ENCODE results near the gene FAM117B. TPM values are rescaled to one million over a fixed set of nuclear protein-coding genes. Genes with fewer than 3 reads are reported as not detected.
A peak's percentile ranks its signal among the peaks of the same experiment; 100 is the strongest.

Gene FAM117B
- total RNA-seq (2014; rRNA removed; shearing (Covaris generic)) = 4.0 and 4.4 TPM in 2 replicates

GRCh38 chr2:202634556-202635427 is at the start of gene FAM117B:
Gene FAM117B (plus strand): TSS chr2:202634969. CDS start chr2:202635188, 219 bp downstream.
- in situ Hi-C loops (cut with HindIII; ENCODE audit: low sequenced_read_pairs) = no loop called here
- peak; percentile 99 for DNase-seq (ENCODE audit: low spot score)

DNA sequence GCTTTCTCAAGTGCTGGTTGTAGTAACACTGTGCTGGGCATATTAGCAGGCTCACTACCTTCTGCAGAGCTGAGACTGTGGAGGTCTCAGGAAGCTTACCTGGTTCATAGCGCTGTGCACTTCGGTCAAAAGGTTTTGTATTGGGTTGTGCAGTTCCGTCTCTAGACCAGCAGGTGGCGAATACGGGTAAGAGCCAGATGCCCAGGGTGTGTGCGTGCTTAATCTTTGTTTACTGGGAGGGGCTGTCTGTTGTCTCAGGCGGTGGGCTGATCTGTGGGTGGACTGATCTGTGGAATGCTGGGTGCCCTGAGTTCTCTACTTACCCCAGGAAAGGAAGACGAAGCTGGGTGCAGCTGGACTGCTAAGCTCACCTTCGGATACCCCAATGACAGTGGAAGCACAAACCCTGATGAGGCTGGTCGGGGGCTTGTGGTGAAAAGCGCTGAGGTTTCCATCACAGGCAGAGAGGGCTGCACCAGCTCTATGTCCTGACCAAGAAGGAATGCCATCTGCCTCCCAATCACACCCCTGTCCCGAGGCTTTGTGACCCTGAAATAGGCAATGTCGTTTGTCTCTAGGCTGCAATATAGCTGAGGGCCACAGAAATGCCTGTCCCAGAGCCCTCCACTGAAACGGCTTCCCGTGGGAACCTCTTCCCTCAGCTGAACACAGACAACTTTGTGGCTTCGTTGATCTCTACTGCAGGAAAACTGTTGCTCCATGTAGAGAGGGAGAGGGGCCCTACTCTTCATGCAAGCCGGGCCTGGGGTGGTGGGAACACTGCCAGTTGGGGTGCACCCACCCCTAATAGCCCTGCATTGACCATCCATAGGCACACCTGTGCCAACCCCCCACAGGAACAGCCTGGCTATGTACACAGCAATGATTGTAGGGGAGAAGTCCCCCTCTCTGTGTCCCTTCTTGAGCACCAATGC is 45.9 kb upstream of the FAM117B start:
- in situ Hi-C loops (cut with HindIII; ENCODE audit: low sequenced_read_pairs) = no loop called here
- peak; percentile 83 for DNase-seq (ENCODE audit: low spot score)

- DNase-seq (ENCODE audit: low spot score) = no peak
- in situ Hi-C loops (cut with HindIII; ENCODE audit: low sequenced_read_pairs) = no loop called here
Measured at GRCh38 chr2:202589582-202589949, 45.2 kb upstream of the FAM117B start.

- DNase-seq (ENCODE audit: low spot score) = no peak
- in situ Hi-C loops (cut with HindIII; ENCODE audit: low sequenced_read_pairs) = no loop called here
Measured at GRCh38 chr2:202592566-202592965, 42.2 kb upstream of the FAM117B start.

- no peak for DNase-seq (ENCODE audit: low spot score)
- in situ Hi-C loops (cut with HindIII; ENCODE audit: low sequenced_read_pairs) = no loop called here
Measured at GRCh38 chr2:202599105-202599504, 35.7 kb upstream of the FAM117B start.

DNA sequence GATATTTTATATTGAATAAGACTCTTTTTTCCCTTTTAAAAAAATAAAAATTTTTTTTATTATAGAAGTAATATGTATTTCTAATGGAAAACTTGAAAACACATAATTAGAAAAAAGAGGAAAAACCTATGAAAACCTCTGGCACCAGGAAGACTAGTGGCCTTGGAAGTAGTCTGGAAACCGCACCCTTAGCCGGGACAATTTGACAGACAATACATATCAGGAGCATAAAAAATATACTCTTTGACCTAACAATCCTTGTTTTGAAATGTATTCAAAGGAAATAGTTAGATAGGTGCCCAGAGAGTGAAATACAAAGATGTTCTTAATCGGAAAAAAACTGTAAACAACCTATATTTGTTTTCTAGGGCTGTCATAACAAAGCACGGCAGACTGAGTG is 34.9 kb upstream of the FAM117B start:
- no peak for DNase-seq (ENCODE audit: low spot score)
- in situ Hi-C loops (cut with HindIII; ENCODE audit: low sequenced_read_pairs) = no loop called here

GRCh38 chr2:202604699-202605098 is 30.1 kb upstream of the FAM117B start:
- in situ Hi-C loops (cut with HindIII; ENCODE audit: low sequenced_read_pairs) = no loop called here
- no peak for DNase-seq (ENCODE audit: low spot score)

- DNase-seq (ENCODE audit: low spot score) = no peak
- in situ Hi-C loops (cut with HindIII; ENCODE audit: low sequenced_read_pairs) = no loop called here
Measured at GRCh38 chr2:202605174-202605573, 29.6 kb upstream of the FAM117B start.

GRCh38 chr2:202608142-202608852 is 26.5 kb upstream of the FAM117B start:
- in situ Hi-C loops (cut with HindIII; ENCODE audit: low sequenced_read_pairs) = no loop called here
- no peak for DNase-seq (ENCODE audit: low spot score)

DNA sequence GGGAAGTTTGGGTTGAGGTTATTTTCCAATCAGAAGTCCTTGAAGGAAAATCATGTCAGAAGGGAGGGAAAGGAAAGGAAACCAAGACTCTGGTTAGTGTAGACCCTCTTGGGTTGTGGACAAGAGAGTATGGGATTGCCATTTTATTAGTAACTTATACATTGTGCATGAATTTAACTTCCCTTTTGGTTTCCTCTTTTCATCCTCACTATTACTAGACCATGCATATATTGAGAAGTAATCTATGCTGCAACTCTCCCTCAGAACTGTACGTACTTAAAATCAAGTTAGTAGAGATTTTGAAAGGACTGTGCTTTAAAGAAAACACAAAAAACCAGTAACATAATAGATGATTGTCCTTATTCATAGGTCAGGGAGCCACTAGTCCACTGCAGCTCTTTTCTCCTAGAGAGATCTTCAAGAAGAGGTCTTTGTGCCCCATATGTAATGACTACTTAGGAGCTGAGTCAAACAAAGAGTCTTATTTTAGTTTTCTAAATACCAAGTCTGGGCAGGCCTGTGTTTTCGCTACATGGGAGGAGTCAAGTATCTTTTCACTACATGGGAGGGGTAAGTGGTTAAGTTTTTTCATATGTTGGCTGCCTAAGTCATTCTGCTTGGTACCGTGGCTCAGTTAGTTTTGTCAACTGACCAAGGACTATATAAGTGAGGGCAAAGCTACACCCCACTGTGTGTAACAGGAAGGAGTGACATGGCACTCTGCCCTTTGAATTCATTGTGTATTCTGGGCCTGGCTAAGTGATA is 25.2 kb upstream of the FAM117B start:
- no peak for DNase-seq (ENCODE audit: low spot score)
- in situ Hi-C loops (cut with HindIII; ENCODE audit: low sequenced_read_pairs) = no loop called here

- no peak for DNase-seq (ENCODE audit: low spot score)
- in situ Hi-C loops (cut with HindIII; ENCODE audit: low sequenced_read_pairs) = no loop called here
Measured at GRCh38 chr2:202610380-202610779, 24.4 kb upstream of the FAM117B start.

- in situ Hi-C loops (cut with HindIII; ENCODE audit: low sequenced_read_pairs) = no loop called here
- DNase-seq (ENCODE audit: low spot score) = no peak
Measured at GRCh38 chr2:202612145-202612544, 22.6 kb upstream of the FAM117B start.

- in situ Hi-C loops (cut with HindIII; ENCODE audit: low sequenced_read_pairs) = no loop called here
- no peak for DNase-seq (ENCODE audit: low spot score)
Measured at GRCh38 chr2:202613479-202613878, 21.3 kb upstream of the FAM117B start.

DNA sequence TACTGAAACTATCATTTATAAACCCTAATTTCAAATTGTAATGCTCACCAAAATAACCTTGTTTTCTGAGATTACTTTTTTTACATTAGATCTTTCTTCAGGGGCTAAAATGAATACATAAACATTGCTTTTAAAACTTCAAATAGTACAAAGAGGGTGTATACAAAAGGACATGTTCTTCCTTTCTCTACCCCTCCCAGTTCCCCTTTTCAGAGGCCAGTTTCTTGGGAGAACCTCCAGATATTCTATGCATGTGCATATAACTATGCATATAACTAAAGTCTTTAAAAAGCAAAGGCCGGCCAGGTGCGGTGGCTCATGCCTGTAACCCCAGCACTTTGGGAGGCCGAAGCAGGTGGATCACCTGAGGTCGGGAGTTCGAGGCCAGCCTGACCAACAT is 10.6 kb upstream of the FAM117B start:
- DNase-seq (ENCODE audit: low spot score) = no peak
- in situ Hi-C loops (cut with HindIII; ENCODE audit: low sequenced_read_pairs) = no loop called here

DNA sequence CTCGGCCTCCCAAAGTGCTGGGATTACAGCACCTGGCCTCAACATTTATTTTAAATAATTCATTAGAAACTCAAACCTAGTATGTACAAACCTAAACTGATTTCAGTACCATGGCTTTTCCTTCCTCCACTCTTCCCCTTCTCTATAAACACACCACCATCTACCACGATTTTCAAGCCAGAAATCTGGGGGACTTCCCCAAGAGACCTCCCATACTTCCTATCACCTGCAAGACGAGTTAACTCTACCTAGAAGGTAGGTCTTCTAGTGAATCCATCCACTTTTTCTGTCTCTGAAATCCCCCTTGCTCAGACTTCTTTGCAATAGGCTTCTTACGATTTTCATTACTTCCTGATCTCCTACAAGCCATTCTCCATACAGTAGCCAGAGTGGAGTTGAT is 7.7 kb upstream of the FAM117B start:
- in situ Hi-C loops (cut with HindIII; ENCODE audit: low sequenced_read_pairs) = no loop called here
- no peak for DNase-seq (ENCODE audit: low spot score)

DNA sequence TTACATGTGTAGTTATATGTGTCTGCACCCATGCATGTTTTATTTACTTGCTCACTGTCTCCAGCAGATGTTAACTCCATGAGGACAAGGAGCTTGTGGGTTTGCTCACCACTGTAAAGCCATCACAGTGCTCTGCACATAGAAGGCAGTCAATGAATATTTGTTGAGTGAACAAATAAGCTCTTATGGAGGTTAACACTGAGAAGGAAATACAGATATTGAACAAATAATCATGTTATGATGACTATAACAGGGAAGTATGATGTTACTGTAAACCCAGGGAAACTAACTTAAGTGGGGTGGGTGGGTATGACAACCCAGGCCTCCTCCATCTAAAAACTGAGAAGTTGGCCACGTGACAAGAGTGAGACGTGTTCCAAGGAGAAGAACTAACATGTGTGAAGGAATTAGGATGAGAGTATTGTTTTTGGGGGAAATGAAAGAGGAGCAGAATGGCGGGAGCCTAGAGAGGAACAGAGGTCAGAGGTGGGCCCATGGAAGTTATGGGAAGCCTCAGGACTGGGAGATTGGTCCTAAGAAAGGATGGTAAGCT is 6.0 kb upstream of the FAM117B start:
- DNase-seq (ENCODE audit: low spot score) = no peak
- in situ Hi-C loops (cut with HindIII; ENCODE audit: low sequenced_read_pairs) = no loop called here

GRCh38 chr2:202632682-202633290 is 2.0 kb upstream of the FAM117B start:
- DNase-seq (ENCODE audit: low spot score) = no peak
- in situ Hi-C loops (cut with HindIII; ENCODE audit: low sequenced_read_pairs) = no loop called here

DNA sequence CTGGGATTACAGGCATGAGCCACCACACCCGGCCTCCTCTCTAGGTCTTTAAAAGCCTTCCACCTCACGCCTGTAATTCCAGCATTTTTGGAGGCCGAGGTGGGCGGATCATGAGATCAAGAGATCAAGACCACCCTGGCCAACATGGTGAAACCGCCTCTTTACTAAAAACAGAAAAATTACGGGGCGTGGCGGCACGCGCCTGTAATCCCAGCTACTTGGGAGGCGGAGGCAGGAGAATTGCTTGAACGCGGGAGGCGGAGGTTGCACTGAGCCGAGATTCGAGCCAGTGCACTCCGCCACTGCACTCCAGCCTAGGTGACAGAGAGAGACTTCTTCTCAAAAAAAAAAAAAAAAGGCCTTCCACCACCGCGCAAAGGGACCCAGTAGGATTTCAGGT is 1.3 kb upstream of the FAM117B start:
- no peak for DNase-seq (ENCODE audit: low spot score)
- in situ Hi-C loops (cut with HindIII; ENCODE audit: low sequenced_read_pairs) = no loop called here
